ENCODE data around the gene HDHD5. TPM values are rescaled to one million over a fixed set of nuclear protein-coding genes. Genes with fewer than 3 reads are reported as not detected.

Gene HDHD5
- total and polyA plus RNA-seq, 2 of the 13 experiments (the other 11 are each of a cell fraction or from before 2014, with no cell fraction given), result not detected

DNA sequence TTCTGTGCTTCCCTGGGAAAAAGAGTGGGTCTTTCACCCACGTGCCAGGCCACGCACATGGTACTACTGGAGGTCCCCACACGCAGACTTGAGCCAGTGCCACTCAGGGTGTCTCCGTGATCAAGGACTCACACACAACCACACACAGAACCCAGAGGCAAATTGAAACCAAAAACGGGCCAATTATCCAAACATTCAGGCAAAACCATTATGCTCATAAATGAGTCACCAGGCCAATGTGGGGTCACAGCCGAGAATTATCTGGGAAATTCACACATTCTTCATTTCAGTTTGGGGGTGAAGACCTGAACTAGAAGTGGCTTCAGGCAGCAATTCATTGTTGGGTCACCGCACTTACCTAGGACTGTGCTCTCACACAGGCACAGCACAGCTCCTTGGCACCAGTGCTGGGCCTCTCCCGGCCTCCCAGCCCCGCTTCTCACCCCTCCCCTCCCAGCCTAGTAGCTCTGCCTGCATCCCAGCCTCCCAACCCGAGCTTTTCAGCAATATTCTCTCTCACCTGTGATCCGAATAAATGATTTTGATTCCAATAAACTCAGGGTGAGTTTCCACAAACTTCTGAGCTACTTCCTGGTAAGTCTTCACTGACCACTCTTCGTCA lies 32.2 kb upstream of the HDHD5 start:
- Histone ChIP-seq H3K9ac (ENCODE audit: insufficient read depth, low read depth, low read length) (no peak overlapping the region), H3K4me3 (replicated peaks in 1 of 3; ENCODE audit: insufficient read depth in 1 of 3, low read depth in 2 of 3, low read length in 3 of 3) (no peak overlapping the region), H3K9me3 (ENCODE audit: low read length) (no peaks in the 10 kb centered on the region), H3K36me3 (replicated peaks in 1 of 2; ENCODE audit: control insufficient read depth in 1 of 2, insufficient read depth in 2 of 2, low read length in 2 of 2) (no peaks in the 10 kb centered on the region), H3K27me3 (ENCODE audit: control insufficient read depth in 1 of 2, insufficient read depth in 2 of 2, low read length in 2 of 2) (peaks cover 0 to 3% of the 10 kb centered on the region in 2 experiments; a peak in 2 of 5 replicates), H3K79me2 (ENCODE audit: insufficient read depth, low read length) (no peaks in the 10 kb centered on the region), H2AFZ (ENCODE audit: low read length) (no peak overlapping the region), H3K4me1 (ENCODE audit: insufficient read depth, low read length) (no peaks in the 10 kb centered on the region), H3K4me2 (ENCODE audit: low read depth, low read length) (no peak overlapping the region), H4K20me1 (ENCODE audit: insufficient read depth, low read length) (no peaks in the 10 kb centered on the region), H3K27ac (ENCODE audit: extremely low read length, insufficient read depth, low read length) (no peak overlapping the region)
- POLR2A ChIA-PET, result no interaction called here
- TF ChIP-seq BHLHE40 (IDR thresholded peaks at IDR 0.05; ENCODE audit: low read length) (no peak), SP5 (CRISPR knock-in tag; IDR thresholded peaks at IDR 0.05; ENCODE audit: borderline replicate concordance, low read depth) (no peak), GATA4 (IDR thresholded peaks at IDR 0.05; ENCODE audit: borderline replicate concordance, low read depth) (no peak), MBD4 (IDR thresholded peaks at IDR 0.05; ENCODE audit: borderline replicate concordance, low read length) (no peak)
- TF ChIP-seq, protein P1, sequence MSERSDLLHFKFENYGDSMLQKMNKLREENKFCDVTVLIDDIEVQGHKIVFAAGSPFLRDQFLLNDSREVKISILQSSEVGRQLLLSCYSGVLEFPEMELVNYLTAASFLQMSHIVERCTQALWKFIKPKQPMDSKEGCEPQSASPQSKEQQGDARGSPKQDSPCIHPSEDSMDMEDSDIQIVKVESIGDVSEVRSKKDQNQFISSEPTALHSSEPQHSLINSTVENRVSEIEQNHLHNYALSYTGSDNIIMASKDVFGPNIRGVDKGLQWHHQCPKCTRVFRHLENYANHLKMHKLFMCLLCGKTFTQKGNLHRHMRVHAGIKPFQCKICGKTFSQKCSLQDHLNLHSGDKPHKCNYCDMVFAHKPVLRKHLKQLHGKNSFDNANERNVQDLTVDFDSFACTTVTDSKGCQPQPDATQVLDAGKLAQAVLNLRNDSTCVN (CRISPR knock-in tag; IDR thresholded peaks at IDR 0.05; ENCODE audit: borderline replicate concordance), result no peak
- TF ChIP-seq, protein P2, sequence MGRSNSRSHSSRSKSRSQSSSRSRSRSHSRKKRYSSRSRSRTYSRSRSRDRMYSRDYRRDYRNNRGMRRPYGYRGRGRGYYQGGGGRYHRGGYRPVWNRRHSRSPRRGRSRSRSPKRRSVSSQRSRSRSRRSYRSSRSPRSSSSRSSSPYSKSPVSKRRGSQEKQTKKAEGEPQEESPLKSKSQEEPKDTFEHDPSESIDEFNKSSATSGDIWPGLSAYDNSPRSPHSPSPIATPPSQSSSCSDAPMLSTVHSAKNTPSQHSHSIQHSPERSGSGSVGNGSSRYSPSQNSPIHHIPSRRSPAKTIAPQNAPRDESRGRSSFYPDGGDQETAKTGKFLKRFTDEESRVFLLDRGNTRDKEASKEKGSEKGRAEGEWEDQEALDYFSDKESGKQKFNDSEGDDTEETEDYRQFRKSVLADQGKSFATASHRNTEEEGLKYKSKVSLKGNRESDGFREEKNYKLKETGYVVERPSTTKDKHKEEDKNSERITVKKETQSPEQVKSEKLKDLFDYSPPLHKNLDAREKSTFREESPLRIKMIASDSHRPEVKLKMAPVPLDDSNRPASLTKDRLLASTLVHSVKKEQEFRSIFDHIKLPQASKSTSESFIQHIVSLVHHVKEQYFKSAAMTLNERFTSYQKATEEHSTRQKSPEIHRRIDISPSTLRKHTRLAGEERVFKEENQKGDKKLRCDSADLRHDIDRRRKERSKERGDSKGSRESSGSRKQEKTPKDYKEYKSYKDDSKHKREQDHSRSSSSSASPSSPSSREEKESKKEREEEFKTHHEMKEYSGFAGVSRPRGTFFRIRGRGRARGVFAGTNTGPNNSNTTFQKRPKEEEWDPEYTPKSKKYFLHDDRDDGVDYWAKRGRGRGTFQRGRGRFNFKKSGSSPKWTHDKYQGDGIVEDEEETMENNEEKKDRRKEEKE (IDR thresholded peaks at IDR 0.05), result no peak
- no TSS peak for BruUV-seq (replicated peaks)
- CTCF ChIA-PET (ENCODE audit: low intra/inter-chr PET ratio, low total read pairs), result no interaction called here
- 40% methylated on average over 11 of the region's 12 CpGs for WGBS (ENCODE audit: low lambda C conversion rate)
- in situ Hi-C loops (cut with HindIII; ENCODE audit: extremely low pct_ligation_motif_present, low pct_unique_long_range_greater_than_20kb) (no loop called here), intact Hi-C loops (cut with micrococcal nuclease; ENCODE audit: unreplicated experiment) (no loop called here)
- DNase-seq (ENCODE audit: low spot score) (no peak), FAIRE-seq (no peak), ATAC-seq (no peak)

Data from HepG2 (cell line).